HCT116 (cell line): ENCODE data around the gene KIAA1328. TPM values are rescaled to one million over a fixed set of nuclear protein-coding genes. Genes with fewer than 3 reads are reported as not detected.

Experiments
- ATAC-seq: fragments of 200-7000 bp; cut with Tn5 transposase; 2 replicates; pipeline ENCODE4 v1.9.1; 2020; ENCODE audit warnings: mild to moderate bottlenecking, moderate library complexity
- BruUV-seq: library from RNA; stranded (reverse); fragments of 400-500 nt; replicated peaks from 2 replicates; lab custom pipeline; 2021; lab: Mats Ljungman, UMichigan
- CTCF ChIA-PET: fragments of 300-600 bp; sonication (Branson Sonifier 250); formaldehyde crosslinking; loops from one replicate; lab custom pipeline; 2021; ENCODE audit warnings: antibody characterized with exemption; lab: Charles Lee
- POLR2A ChIA-PET: fragments of 300-600, 350-600 bp; sonication (Branson Sonifier 250); formaldehyde crosslinking; loops from one replicate; lab custom pipeline; 2021; ENCODE audit warnings: antibody characterized with exemption; lab: Charles Lee
- RAD21 ChIA-PET, 2 experiments: fragments of 300-600 bp; sonication (Branson Sonifier 250); formaldehyde crosslinking; loops; one replicate each; lab custom pipeline; 2023; ENCODE audit warnings: low total read pairs in 2 of 2; ENCODE audit not compliant: uncharacterized antibody in 2 of 2, unreplicated experiment in 2 of 2, low non-redundant PET in 1 of 2; lab: Charles Lee
- DNase-seq: peaks from one replicate; pipeline ENCODE4 v3.0.0-alpha.2; 2010; ENCODE audit warnings: low read depth, low spot score
- H2AFZ ChIP-seq: fragments of 200-600 bp; shearing (Covaris generic), sonication (generic); 2 replicates; pipeline ENCODE4 v1.6.1; 2017; ENCODE audit warnings: low read depth, mixed run types, mixed read lengths, antibody characterized with exemption, low read length; ENCODE audit not compliant: poor library complexity, severe bottlenecking
- H3K27ac ChIP-seq: 2 replicates; pipeline ENCODE4 v1.5.1; 2012; ENCODE audit warnings: low read depth, low read length
- H3K27me3 ChIP-seq: fragments of 200-600 bp; sonication (generic); 2 replicates; pipeline ENCODE4 v1.6.1; 2016; ENCODE audit warnings: mixed run types, low read length, mixed read lengths; ENCODE audit not compliant: insufficient read depth
- H3K36me3 ChIP-seq, 2 experiments: fragments of 200-500 bp in 1 of 2; fragments of 200-600 bp in 1 of 2; sonication (Bioruptor generic) in 1 of 2; sonication (generic) in 1 of 2; 2 replicates each; pipeline versions ENCODE4 v1.5.1 to v1.6.1; 2014 to 2016; ENCODE audit warnings: low read length in 2 of 2, inconsistent platforms in 1 of 2, mixed read lengths in 1 of 2, mixed run types in 1 of 2; ENCODE audit not compliant: insufficient read depth in 2 of 2, control insufficient read depth in 1 of 2
- H3K4me1 ChIP-seq, 2 experiments: fragments of 200-600 bp in 1 of 2; sonication (generic) in 1 of 2; 2 replicates each; pipeline versions ENCODE4 v1.5.1 to v1.6.1; 2012 to 2017; ENCODE audit warnings: low read length in 2 of 2, inconsistent platforms in 1 of 2, mild to moderate bottlenecking in 1 of 2, mixed read lengths in 1 of 2, mixed run types in 1 of 2, moderate library complexity in 1 of 2; ENCODE audit not compliant: insufficient read depth in 2 of 2, control insufficient read depth in 1 of 2
- H3K4me2 ChIP-seq: fragments of 200-600 bp; sonication (generic); 2 replicates; pipeline ENCODE4 v1.6.1; 2017; ENCODE audit warnings: mixed run types, low read length, mixed read lengths
- H3K4me3 ChIP-seq, 2 experiments: fragments of 200-600 bp in 1 of 2; sonication (generic) in 1 of 2; replicated peaks in 1 of 2; 2 replicates each; pipeline ENCODE4 v1.5.1; 2011 to 2016; ENCODE audit warnings: low read length in 2 of 2, control low read depth in 1 of 2, low read depth in 1 of 2, mild to moderate bottlenecking in 1 of 2, mixed read lengths in 1 of 2, mixed run types in 1 of 2
- H3K79me2 ChIP-seq: fragments of 200-600 bp; sonication (generic); 2 replicates; pipeline ENCODE4 v1.6.1; 2017; ENCODE audit warnings: mild to moderate bottlenecking, mixed run types, low read length, moderate library complexity, mixed read lengths; ENCODE audit not compliant: insufficient read depth
- H3K9ac ChIP-seq: fragments of 200-600 bp; sonication (generic); 2 replicates; pipeline ENCODE4 v1.6.1; 2016; ENCODE audit warnings: low read length, mixed read lengths
- H3K9me2 ChIP-seq: fragments of 200-600 bp; sonication (generic), shearing (Covaris generic); 2 replicates; pipeline ENCODE4 v1.6.1; 2017; ENCODE audit warnings: mixed run types, mild to moderate bottlenecking, moderate library complexity; ENCODE audit not compliant: insufficient read depth
- H3K9me3 ChIP-seq, 2 experiments: fragments of 200-500 bp in 1 of 2; fragments of 200-600 bp in 1 of 2; sonication (Bioruptor generic) in 1 of 2; sonication (generic) in 1 of 2; 2 replicates each; pipeline ENCODE4 v1.6.1; 2014 to 2017; ENCODE audit warnings: low read length in 2 of 2, mixed read lengths in 2 of 2, inconsistent platforms in 1 of 2, low read depth in 1 of 2, mild to moderate bottlenecking in 1 of 2, mixed run types in 1 of 2, moderate library complexity in 1 of 2; ENCODE audit not compliant: control insufficient read depth in 1 of 2, insufficient read depth in 1 of 2
- H4K20me1 ChIP-seq: fragments of 200-600 bp; sonication (generic), shearing (Covaris generic); 2 replicates; pipeline ENCODE4 v1.6.1; 2017; ENCODE audit warnings: mixed run types, mild to moderate bottlenecking, moderate library complexity; ENCODE audit not compliant: insufficient read depth
- EZH2 ChIP-seq: fragments of 200-600 bp; sonication (generic); IDR thresholded peaks from 2 replicates; pipeline ENCODE4 v1.6.1; 2017; ENCODE audit warnings: antibody characterized with exemption, mixed run types
- RAD21 ChIP-seq: IDR thresholded peaks from 2 replicates; pipeline ENCODE4 v1.6.1; 2012; ENCODE audit warnings: low read depth, mild to moderate bottlenecking
- intact Hi-C: fragments of 100-400 bp; cut with micrococcal nuclease; formaldehyde crosslinking; loops from 2 replicates; pipeline ENCODE4 v1.10.0; 2022
- total RNA-seq: library from RNA; stranded (reverse); gene quantifications from one replicate; pipeline ENCODE4 v1.2.1, GENCODE V29; 2021; ENCODE audit not compliant: unreplicated experiment
- TF ChIP-seq, protein P1 (sequence below): IDR thresholded peaks from 2 replicates; pipeline ENCODE4 v1.6.1; 2012
- TF ChIP-seq, protein P2 (sequence below), 3 experiments: fragments of 200-600 bp in 1 of 3; sonication (generic) in 1 of 3; IDR thresholded peaks in 2 of 3; conservative IDR thresholded peaks in 1 of 3; 2 replicates each; pipeline ENCODE4 v1.5.1; 2012 to 2017; ENCODE audit warnings: low read depth in 2 of 3, low read length in 2 of 3, antibody characterized with exemption in 1 of 3, borderline replicate concordance in 1 of 3, control low read depth in 1 of 3, mild to moderate bottlenecking in 1 of 3, mixed read lengths in 1 of 3, mixed run types in 1 of 3, moderate library complexity in 1 of 3; ENCODE audit not compliant: insufficient read depth in 1 of 3

Gene KIAA1328
- total RNA-seq, 1 experiment from 2014 or later: 5.2 TPM

DNA sequence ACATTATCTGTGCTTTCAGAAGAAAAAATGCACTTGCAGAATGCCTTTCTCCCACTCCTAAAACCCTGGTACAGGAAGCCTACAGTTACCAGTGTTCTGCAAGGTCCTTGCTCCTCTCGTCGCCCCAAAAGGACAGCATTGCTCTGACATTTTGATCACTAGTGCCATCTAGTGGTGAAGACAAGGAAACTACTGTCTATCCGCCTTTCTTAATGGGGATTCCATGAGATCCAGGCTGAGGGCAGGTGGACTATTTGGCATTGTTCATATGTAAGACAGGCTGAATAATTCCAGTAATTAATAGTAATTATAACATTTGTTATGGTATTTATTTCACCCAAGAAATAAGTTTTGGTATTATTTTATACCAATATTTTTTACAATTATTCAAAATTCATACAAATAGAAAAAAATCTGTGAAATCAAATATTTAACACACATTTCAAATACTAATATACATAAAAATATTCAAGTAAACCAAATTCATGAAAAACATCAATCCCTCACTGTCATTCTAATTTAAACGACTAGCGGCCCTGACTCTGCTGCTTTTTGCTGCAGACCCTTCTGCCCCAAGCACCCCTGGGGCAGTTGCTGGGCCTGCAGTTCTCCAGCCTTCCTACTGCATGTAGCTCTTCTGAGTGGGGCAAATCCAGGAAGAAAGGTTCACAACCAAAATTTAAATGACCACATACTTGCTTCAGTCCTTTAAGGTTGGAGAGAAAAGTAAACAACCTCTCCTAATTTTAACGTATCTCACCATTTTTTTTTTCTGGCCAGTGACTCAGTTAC, 19.1 kb upstream of the KIAA1328 start:
- H3K9me3 ChIP-seq: no peaks in the 10 kb centered on the region
- CTCF ChIA-PET: no interaction called here

More for the DNA sequence above, 19.1 kb upstream of the KIAA1328 start:
- Histone ChIP-seq H3K27me3 (no peaks in the 10 kb centered on the region), H3K36me3 (peaks cover 10 to 14% of the 10 kb centered on the region in 2 experiments; a peak in 3 of 4 replicates), H3K4me2 (no peak overlapping the region), H4K20me1 (no peaks in the 10 kb centered on the region), H3K4me1 (no peaks in the 10 kb centered on the region), H3K9ac (no peak overlapping the region), H3K27ac (no peak overlapping the region), H2AFZ (no peak overlapping the region), H3K79me2 (no peaks in the 10 kb centered on the region; the same call in 1 of the 2 replicates), H3K4me3 (no peak overlapping the region), H3K9me2 (no peaks in the 10 kb centered on the region)
- TF ChIP-seq, protein P1, sequence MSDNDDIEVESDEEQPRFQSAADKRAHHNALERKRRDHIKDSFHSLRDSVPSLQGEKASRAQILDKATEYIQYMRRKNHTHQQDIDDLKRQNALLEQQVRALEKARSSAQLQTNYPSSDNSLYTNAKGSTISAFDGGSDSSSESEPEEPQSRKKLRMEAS: no peak
- TF ChIP-seq, protein P2, sequence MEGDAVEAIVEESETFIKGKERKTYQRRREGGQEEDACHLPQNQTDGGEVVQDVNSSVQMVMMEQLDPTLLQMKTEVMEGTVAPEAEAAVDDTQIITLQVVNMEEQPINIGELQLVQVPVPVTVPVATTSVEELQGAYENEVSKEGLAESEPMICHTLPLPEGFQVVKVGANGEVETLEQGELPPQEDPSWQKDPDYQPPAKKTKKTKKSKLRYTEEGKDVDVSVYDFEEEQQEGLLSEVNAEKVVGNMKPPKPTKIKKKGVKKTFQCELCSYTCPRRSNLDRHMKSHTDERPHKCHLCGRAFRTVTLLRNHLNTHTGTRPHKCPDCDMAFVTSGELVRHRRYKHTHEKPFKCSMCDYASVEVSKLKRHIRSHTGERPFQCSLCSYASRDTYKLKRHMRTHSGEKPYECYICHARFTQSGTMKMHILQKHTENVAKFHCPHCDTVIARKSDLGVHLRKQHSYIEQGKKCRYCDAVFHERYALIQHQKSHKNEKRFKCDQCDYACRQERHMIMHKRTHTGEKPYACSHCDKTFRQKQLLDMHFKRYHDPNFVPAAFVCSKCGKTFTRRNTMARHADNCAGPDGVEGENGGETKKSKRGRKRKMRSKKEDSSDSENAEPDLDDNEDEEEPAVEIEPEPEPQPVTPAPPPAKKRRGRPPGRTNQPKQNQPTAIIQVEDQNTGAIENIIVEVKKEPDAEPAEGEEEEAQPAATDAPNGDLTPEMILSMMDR (IDR thresholded peaks at IDR 0.05 in 2 of 3, conservative IDR thresholded peaks at IDR 0.05 in 1 of 3; ENCODE audit: borderline replicate concordance in 1 of 3, insufficient read depth in 1 of 3, low read depth in 2 of 3, low read length in 2 of 3): peak; percentile 51 to 79 (median 73); a peak in 5 of 6 replicates
- peak; percentile 53 for TF ChIP-seq RAD21
- no peak for TF ChIP-seq EZH2
- ATAC-seq (peak; percentile 99), DNase-seq (peak; percentile 39)
- RAD21 ChIA-PET: no interaction called here
- no TSS peak for BruUV-seq
- POLR2A ChIA-PET: no interaction called here
- intact Hi-C loops: loop anchor here (1.0 to 5.0 kb wide), 3 partner anchors 40 to 712 kb away; no protein-coding TSS in a partner anchor
